IPS-18c (cell line): ENCODE results near the gene CRIP1.

Source experiments
- H3K4me3 ChIP-seq: 2 replicates; pipeline ENCODE4 v1.7.0; 2013; ENCODE audit warnings: low read depth, mild to moderate bottlenecking, low read length, moderate library complexity; ENCODE audit not compliant: insufficient read depth
- H3K9me3 ChIP-seq: one replicate; pipeline ENCODE4 v1.6.1; 2013; ENCODE audit warnings: mild to moderate bottlenecking, low read length, moderate library complexity; ENCODE audit not compliant: control insufficient read depth, insufficient read depth

The CRIP1 gene

GRCh38 chr14:105495101-105495989 lies 8.7 kb downstream of the CRIP1 start:
- no peaks in the 10 kb centered on the region for H3K9me3 ChIP-seq
- H3K4me3 ChIP-seq, result no peak overlapping the region

GRCh38 chr14:105495990-105496830 lies 9.5 kb downstream of the CRIP1 start:
- H3K9me3 ChIP-seq, result no peaks in the 10 kb centered on the region
- H3K4me3 ChIP-seq, result no peak overlapping the region

- H3K9me3 ChIP-seq, result no peaks in the 10 kb centered on the region
- H3K4me3 ChIP-seq, result no peak overlapping the region
Observed at GRCh38 chr14:105496831-105497591, 10.3 kb downstream of the CRIP1 start.

- Histone ChIP-seq H3K9me3 (no peaks in the 10 kb centered on the region), H3K4me3 (no peak overlapping the region)
Observed at GRCh38 chr14:105497671-105498429, 11.2 kb downstream of the CRIP1 start.

- Histone ChIP-seq H3K4me3 (no peak overlapping the region), H3K9me3 (no peaks in the 10 kb centered on the region)
Observed at GRCh38 chr14:105498430-105499255, 12.0 kb downstream of the CRIP1 start.

- H3K4me3 ChIP-seq, result no peak overlapping the region
Observed at GRCh38 chr14:105499256-105500035, 12.8 kb downstream of the CRIP1 start.

GRCh38 chr14:105500036-105500725 lies 13.5 kb downstream of the CRIP1 start:
- Histone ChIP-seq H3K4me3 (no peak overlapping the region), H3K9me3 (no peaks in the 10 kb centered on the region)

More at GRCh38 chr14:105499256-105500035, 12.8 kb downstream of the CRIP1 start:
- H3K9me3 ChIP-seq, result no peaks in the 10 kb centered on the region

GRCh38 chr14:105500726-105501101 lies 14.0 kb downstream of the CRIP1 start:
- no peaks in the 10 kb centered on the region for H3K9me3 ChIP-seq
- no peak overlapping the region for H3K4me3 ChIP-seq

- Histone ChIP-seq H3K4me3 (no peak overlapping the region), H3K9me3 (no peaks in the 10 kb centered on the region)
Observed at GRCh38 chr14:105501504-105502291, 15.0 kb downstream of the CRIP1 start.

- Histone ChIP-seq H3K4me3 (no peak overlapping the region), H3K9me3 (no peaks in the 10 kb centered on the region)
Observed at GRCh38 chr14:105502446-105503295, 16.0 kb downstream of the CRIP1 start.

- no peaks in the 10 kb centered on the region for H3K9me3 ChIP-seq
- no peak overlapping the region for H3K4me3 ChIP-seq
Observed at GRCh38 chr14:105503296-105503640, 16.6 kb downstream of the CRIP1 start.

GRCh38 chr14:105503935-105504692 lies 17.4 kb downstream of the CRIP1 start:
- H3K4me3 ChIP-seq, result no peak overlapping the region
- H3K9me3 ChIP-seq, result no peaks in the 10 kb centered on the region

GRCh38 chr14:105505101-105505500 lies 18.4 kb downstream of the CRIP1 start:
- Histone ChIP-seq H3K4me3 (no peak overlapping the region), H3K9me3 (no peaks in the 10 kb centered on the region)
